ENCODE data around the gene EEPD1.
"Not testable (repeated sequence)": the region's sequence is repeated elsewhere in the genome, so short reads cannot be mapped to it uniquely, and the experiment has no call there.

DNA sequence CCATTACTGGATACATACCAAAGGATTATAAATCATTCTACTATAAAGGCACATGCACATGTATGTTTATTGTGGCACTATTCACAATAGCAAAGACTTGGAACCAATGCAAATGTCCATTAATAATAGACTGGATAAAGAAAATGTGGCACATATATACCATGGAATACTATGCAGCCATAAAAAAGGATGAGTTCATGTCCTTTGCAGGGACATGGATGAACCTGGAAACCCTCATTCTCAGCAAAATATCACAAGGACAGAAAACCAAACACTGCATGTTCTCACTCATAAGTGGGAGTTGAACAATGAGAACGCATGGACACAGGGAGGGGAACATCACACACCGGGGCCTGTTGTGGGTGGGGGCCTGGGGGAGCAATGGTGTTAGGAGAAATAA is 27.4 kb upstream of the EEPD1 start:
- TF ChIP-seq, protein P1, sequence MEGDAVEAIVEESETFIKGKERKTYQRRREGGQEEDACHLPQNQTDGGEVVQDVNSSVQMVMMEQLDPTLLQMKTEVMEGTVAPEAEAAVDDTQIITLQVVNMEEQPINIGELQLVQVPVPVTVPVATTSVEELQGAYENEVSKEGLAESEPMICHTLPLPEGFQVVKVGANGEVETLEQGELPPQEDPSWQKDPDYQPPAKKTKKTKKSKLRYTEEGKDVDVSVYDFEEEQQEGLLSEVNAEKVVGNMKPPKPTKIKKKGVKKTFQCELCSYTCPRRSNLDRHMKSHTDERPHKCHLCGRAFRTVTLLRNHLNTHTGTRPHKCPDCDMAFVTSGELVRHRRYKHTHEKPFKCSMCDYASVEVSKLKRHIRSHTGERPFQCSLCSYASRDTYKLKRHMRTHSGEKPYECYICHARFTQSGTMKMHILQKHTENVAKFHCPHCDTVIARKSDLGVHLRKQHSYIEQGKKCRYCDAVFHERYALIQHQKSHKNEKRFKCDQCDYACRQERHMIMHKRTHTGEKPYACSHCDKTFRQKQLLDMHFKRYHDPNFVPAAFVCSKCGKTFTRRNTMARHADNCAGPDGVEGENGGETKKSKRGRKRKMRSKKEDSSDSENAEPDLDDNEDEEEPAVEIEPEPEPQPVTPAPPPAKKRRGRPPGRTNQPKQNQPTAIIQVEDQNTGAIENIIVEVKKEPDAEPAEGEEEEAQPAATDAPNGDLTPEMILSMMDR (IDR thresholded peaks at IDR 0.05; ENCODE audit: borderline replicate concordance, extremely low read depth, low read length, poor library complexity, severe bottlenecking), result not testable (repeated sequence)
- TF ChIP-seq EZH2 (IDR thresholded peaks at IDR 0.05; ENCODE audit: borderline replicate concordance, low read depth, low read length, severe bottlenecking), result not testable (repeated sequence)

Measured in DND-41 (cell line).